Activated effector memory CD4-positive, alpha-beta T cell treated with anti-CD3 and anti-CD28 coated beads, Interleukin-2, amount 50 U/mL, for 16 hours (primary cell): ENCODE data around the gene RAB39A.
A peak's percentile ranks its signal among the peaks of the same experiment; 100 is the strongest.

Experiments
- DNase-seq: peaks from one replicate; pipeline ENCODE4 v3.0.0-alpha.2; 2020

RAB39A gene

DNA sequence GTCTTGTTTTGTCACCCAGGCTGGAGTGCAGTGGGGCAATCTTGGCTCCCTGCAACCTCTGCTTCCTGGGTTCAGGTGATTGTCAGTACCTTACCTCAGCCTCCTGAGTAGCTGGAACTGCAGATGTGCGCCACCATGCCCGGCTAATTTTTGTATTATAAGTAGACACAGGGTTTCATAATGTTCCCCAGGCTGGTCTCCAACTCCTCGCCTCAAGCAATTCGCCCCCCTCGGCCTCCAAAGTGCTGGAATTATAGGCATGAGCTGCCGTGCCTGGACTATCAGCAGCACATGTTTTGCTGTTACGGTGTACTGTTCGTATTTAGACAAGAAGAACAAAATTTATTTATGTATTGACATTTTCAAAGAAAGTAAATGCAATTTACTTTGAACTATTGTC lies 34.8 kb downstream of the RAB39A start:
- DNase-seq: no peak

DNA sequence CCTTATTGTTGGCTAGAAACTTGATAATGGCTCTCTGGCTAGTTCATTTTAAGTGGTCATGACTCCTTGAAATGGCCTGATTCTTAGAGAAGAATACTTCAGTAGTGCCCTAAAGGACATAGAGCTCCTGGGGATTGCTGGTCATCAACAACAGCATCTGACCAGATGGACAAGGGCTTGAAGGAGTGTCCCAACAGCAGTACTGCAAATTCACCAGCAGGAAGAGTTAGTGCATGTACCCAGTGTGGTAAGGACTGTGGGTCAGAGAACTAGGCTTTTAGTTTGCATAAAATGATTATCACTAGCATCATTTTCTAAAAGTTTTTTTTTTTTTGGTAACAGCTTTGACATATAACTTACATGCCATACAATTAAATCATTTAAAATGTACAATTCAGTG lies 41.0 kb downstream of the RAB39A start:
- no peak for DNase-seq

DNA sequence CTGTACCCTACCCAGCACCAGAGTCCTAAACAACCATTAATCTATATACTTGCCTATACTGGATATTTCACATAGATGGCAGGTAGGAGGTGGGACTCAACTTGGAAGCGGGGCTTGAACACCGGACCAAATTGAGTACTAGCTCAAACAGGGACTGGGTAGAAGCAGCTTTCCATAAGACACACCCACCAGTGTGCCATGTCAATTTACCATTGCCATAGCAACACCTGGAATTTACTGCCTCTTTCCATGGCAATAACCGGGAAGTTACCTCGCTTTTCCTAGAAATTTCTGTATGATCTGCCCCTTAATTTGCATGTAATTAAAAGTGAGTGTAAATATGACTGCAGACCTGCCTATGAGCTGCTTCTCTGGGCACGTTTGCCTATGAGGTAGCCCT lies 41.8 kb downstream of the RAB39A start:
- DNase-seq: no peak

DNA sequence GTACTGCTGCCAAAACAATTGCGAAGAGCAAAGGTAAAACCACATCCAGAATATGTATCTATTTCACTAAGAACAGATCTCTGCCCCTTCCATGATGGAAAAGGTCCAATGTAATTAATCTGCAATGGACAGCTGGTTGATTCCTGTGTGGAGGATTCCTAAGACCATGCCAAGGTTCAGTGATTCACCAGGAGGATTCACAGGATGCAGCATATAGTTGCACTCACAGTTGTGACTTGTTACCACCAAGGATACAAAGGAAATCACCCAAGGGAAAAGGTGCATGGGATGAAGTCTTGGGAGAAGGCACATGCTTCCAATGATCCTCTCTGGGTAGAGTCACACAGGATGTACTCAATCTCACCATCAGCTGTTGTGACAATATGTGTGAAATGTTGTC lies 45.4 kb downstream of the RAB39A start:
- no peak for DNase-seq

DNA sequence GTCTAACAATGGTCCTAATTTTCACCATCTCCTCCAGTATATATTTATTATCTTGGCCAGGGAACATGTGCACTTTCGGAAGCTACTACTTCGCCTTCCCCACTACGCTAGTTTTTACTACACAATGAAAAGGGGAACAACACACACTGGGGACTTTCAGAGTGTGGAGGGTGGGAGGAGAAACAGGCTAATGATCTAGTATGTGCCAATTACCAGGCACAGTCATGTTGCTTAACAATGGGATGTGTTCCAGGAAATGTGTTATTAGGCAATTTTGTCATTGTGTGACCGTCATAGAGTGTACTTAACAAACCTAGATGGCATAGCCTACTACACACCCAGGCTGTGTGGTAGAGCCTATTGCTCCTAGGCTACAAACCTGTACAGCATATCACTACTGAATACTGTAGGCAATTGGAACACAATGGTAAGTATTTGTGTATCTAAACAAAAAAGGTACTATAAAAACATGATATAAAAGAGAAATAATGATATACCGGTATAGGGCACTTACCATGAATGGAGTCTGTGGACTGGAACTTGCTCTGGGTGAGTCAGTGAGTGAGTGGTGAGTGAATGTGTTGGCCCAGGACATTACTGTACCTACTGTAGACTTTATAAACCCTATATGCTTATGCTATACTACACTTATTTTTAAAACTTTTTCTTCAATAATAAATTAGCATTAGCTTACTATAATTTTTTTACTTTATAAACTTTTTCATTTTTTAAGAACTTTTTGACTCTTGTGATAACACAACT lies 60.3 kb downstream of the RAB39A start:
- no peak for DNase-seq

DNA sequence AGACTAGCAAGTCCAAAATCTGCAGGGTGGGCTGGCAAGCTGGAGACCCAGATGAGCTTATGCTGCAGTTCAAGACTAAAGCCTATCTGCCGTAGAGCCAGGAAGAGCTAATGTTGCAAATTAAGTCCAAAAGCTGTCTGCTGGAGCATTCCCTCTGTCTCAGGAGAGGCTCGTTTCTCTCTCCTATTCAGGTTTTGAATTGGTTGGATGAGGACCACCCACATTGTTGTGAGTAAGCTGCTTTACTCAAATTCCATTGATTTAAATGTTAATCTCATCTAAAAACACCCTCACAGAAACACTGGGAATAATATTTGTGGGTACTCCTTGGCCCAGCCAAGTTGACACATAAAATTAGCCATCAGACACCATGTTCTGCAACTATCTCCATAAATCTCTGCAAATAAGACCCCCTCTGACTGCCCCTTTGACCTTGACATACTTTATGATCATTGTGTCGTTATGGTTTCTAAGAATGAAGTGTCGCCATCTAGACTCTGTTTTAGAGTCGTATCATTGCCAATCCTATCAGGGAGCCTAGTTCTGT lies 63.7 kb downstream of the RAB39A start:
- DNase-seq: no peak

DNA sequence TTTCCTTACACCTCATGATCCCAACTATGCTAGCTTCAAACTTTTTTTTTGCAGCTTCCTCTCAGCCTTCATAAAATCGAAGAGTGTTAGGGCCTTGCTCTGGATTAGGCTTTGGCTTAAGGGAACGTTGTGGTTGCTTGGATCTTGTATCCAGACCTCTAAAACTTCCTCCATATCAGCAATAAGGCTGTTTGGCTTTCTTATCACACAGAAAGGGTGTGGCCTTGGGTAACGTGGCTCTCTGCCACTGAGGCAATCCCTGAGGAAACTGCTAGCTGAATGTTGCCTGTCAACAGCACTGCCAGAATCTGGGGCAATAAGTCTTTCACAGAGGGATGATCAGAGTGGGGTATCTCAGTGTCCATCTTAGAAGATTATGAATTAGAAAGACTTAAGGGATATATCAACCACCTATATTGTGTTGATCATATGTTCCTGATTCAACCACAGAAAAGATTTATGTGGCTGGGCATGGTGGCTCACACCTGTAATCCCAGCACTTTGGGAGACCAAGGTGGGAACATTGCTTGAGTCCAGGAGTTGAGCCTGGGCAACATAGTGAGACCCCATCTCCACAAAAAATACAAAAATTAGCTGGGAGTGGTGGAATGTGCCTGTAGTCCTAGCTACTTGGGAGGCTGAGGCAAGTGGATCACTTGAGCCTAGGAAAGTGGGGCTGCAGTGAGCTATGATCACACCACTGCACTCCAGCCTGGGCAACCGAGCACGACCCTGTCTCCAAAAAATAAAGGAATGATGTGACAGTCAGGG lies 67.9 kb downstream of the RAB39A start:
- DNase-seq: no peak

DNA sequence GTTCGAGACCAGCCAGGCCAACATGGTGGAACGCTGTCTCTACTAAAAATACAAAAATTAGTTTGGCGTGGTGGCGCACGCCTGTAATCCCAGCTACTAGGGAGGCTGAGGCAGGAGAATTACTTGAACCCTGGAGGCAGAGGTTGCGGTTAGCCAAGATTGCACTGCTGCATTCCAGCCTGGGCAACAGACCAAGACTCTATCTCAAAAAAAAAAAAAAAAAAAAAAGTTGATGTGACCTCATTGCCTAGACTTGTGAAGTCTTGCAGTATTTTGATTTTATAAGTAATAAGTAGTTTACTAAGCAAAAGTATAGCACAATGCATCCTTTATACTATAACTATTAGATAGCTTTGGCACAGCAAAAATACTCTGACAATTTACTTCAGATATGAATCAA lies 70.5 kb downstream of the RAB39A start:
- DNase-seq: no peak

DNA sequence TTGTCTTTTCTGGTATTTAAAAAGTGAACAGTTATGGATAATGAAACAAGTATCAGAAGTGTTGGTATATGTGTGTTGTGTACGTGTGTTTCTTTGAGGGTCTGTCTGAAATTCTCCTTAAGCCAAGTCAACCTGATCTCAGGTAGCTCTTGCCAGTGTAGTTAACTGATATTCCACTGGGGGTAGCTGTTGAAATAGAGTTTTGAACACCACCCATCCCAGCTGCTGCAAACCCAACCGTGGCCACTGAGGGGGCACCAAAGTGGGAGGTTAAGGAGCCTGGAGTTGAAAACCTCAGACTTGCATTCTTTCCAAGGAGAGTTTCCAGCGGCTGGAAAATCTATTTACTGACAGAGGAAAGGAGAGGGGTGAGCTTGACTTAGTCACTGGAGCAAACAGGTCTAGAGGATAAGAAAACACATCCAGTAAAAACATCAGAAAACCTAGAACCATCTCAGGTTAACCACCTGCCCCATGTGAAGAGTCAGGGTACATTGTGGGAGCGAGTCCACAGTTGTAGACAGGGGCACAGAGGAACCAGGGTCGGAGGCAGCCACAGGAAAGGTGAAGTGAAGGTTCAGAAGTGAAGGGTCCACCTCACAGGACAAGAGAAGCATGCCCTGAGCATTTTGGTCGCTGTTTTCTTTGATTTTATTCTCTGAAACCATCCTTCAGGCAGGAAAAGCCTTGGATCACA lies 71.7 kb downstream of the RAB39A start:
- no peak for DNase-seq

DNA sequence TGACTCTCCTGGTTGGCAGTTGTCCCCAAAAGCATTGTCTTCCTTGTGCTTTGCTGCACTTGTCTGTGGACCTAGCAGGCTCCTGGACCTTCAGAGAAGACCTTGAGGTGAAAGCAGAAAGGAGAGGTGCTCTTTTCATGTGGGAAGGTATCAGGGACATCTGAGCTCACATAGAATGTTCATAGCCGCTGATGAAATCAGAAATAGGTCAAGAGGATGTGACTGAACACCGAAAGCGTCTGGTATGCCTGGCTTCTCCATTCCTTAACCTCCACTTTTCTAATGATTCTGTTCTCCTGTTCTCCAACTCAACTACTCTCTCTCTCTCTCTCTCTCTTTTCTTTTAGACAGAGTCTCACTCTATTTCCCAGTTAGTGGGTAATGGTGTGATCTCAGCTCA lies 74.2 kb downstream of the RAB39A start:
- DNase-seq: no peak

DNA sequence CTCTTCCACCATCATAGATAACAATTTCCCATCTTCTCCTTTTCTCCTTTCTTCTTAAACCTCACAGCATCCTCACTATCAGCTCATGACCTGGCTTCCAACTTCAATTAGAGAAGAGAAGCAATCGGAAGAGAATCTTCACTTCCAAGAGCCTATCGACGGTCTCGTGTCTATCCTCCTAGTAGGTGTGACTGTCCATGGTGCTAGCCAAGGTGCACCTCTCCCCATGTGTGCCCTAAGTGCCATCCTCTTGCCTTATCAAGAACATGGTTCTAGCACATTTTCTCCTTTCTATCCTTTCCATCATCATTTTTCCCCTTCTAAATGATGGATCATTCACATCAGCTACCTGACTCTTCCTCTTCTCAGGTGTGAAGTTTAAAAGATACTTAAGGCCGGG lies 75.4 kb downstream of the RAB39A start:
- no peak for DNase-seq

DNA sequence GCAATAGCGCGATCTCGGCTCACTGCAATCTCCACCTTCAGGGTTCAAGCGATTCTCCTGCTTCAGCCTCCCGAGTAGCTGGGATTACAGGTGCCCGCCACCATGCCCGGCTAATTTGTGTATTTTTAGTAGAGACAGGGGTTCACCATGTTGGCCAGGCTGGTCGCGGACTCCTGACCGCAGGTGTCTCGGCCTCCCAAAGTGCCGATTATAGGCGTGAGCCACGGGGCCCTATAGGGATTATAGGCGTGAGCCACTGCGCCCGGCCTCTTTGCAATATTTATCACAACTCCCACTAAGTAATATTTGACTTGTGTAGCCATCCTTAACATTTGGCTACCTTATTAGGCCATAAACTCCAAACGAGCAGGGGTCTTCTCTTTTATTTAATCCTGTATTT lies 79.6 kb downstream of the RAB39A start:
- no peak for DNase-seq

DNA sequence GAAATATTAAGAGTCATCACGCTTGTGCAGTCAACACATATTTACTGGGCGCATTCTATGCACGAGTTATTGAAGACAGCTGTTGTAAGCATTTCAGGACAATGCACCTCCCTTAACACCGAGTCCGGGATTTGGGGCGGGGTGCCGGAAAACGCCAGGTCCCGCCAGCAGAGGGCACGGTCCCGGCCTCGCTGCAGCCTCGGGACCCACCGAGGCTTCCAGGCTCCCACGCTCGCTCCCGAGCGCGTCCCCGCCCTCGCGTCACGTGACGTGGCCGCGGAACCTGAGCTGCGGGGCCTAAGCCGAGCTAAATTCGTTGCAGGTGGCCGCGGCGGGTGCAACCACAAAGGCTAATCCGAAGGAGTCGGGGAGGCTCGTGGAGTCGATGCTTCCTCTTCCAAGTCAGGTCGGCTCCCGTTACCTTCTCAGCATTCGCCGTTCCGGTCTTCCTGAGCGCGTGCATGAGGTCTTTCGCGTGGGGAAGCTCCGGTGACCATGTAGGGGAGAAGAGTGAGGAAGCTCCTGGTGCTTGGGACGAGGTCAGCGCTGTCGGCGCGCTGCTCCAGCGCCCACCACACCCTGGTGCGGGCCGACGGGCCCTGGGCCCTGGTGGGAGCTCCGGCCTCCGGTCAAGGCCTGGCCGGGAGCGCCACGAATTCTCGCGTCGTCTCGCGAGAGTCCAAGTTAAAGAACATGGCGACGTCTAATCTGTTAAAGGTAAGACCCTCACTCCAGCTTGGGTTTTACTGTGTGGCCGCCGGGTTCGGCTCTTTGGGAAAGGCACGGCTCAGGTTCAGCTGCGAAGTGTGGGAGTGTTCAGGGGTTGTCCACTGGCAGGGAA lies 80.6 kb downstream of the RAB39A start, which contains the start of gene CUL5:
Gene CUL5, plus strand, starts transcription at position 243 of the 841 bp plus-strand sequence. Its CDS starts 451 bp downstream, at position 694.
- DNase-seq: peak; percentile 97

DNA sequence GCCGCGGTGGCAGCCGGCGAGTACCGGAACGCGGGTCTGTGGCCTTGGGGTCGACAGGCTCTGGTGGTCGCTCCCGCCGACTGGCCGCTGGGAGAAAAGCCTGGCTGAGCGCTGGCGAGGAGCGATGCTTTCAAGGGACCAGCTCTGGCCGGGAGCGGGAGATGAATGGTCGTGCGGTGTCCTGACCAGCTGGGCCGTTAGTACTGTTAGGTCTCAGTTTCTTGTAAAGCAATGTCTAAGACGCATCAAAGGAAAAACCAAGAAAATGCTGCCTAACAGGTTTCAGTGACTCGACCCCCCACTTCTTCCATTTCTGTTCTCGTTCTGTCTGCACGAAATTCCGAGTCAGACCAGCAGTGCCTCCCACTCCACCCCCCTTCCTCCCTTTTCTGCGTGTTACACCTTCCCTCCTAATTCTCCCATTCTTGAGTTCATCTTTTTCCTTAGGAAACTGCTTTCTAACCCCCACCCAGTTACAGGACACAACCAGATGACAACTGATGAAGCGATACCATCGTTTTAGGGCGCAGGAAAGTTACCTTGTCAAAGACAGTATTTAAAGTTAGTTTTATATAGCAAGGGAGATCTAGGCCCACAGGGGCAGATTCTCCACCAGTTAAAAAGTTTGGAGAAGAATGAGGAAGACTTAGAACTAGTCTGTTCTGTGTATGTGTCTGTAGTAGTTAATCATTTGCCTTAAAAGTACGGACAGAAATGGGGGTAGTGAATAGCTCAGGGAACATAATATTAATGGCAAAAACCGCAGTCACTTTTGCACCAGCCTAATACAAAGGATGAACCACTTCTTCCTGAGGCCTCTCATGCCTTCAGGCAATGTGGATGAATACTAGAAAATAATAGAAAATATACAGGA lies 81.5 kb downstream of the RAB39A start:
- DNase-seq: peak; percentile 64

DNA sequence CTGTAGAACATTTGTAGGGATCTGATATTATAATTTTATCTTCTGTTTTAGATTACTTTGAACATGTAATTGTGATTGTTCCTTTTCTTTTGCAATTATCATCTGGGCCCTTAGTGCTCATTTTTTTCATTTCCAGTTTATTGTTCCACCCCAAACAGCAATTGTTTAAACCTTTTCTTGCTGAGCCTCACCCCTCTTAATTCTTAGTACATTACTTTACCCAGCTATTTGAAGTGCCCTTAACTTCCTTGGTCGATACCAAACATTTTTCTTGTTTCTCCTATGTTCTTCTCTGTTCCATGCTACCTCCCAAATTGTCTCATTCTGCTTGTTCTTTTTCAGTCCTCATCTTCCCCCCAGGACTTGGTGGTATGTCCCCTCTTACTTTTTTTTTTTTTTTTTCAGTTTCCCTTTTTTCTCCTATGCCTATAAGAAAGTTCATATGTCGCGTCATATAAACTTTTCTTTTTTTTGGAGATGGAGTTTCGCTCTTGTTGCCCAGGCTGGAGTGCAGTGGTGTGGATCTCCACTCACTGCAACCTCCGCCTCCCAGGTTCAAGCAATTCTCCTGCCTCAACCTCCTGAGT lies 84.0 kb downstream of the RAB39A start:
- no peak for DNase-seq
